Measurements from ENCODE around the gene SMC4.
"Not testable (repeated sequence)": the region's sequence is repeated elsewhere in the genome, so short reads cannot be mapped to it uniquely, and the experiment has no call there.

Gene SMC4
- 91.0 to 198 (median 100) reads per million in 3 experiments for total RNA-seq

GRCh38 chr3:160399125-160400029 lies at the start of gene SMC4, which contains the start of gene IFT80:
Gene SMC4, plus strand, starts transcription at chr3:160399650. Its CDS starts 1,177 bp downstream, at chr3:160400827.
Gene IFT80, minus strand, starts transcription at chr3:160399225. Its CDS starts 14,625 bp downstream, at chr3:160384600.
- peak; percentile 96 for DNase-seq

DNA sequence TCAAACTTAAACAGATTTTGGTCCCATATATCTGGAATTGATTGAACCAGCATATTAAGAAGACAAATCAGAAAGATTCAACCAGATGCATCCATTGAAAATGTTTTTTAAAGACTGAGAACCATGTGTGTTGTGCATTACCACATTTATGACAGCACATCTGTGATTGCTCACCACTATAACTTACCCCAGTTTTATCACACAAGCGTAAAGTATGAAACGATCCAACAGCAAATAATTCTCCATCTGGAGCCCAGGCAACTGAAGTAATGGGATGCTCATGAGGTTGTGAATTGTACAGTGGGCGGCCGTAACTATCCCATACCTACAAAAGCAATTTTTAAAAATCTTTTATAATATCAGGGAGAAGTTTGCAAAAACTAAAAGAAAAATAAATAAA lies 43.6 kb upstream of the SMC4 start:
- DNase-seq: no peak

DNA sequence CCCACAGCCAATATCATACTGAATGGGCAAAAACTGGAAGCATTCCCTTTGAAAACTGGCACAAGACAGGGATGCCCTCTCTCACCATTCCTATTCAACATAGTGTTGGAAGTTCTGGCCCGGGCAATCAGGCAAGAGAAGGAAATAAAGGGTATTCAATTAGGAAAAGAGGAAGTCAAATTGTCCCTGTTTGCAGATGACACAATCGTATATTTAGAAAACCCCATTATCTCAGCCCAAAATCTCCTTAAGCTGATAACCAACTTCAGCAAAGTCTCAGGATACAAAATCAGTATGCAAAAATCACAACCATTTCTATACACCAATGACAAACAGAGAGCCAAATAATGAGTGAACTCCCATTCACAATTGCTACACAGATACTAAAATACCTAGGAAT lies 36.6 kb upstream of the SMC4 start:
- DNase-seq: not testable (repeated sequence)

GRCh38 chr3:160365869-160366522 lies 33.5 kb upstream of the SMC4 start:
- DNase-seq: no peak

DNA sequence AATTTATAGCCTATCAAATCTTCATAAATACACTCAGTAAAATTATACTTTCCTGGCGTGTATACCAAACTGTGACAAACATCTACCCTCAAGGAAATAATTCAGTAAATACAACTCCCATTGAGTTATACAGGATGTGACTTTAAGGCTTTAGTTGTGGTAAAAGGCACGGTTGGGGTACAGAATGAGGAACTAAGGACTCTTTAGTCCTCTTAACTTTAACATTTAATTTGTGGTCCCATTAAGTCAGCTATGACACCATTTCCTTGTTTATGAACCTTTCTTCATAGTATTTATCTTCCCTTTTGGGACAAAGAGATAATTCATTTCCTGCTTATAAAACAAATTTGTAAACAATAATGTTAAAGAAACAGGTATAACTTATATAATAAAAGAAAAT lies 30.6 kb upstream of the SMC4 start:
- DNase-seq: peak; percentile 28

GRCh38 chr3:160369784-160370183 lies 29.7 kb upstream of the SMC4 start:
- DNase-seq: peak; percentile 29

GRCh38 chr3:160370987-160371857 lies 28.2 kb upstream of the SMC4 start:
- no peak for DNase-seq

GRCh38 chr3:160372780-160373179 lies 26.7 kb upstream of the SMC4 start:
- DNase-seq: no peak

GRCh38 chr3:160373655-160374054 lies 25.8 kb upstream of the SMC4 start:
- DNase-seq: no peak

- DNase-seq: no peak
Observed at GRCh38 chr3:160374472-160374871, 25.0 kb upstream of the SMC4 start.

DNA sequence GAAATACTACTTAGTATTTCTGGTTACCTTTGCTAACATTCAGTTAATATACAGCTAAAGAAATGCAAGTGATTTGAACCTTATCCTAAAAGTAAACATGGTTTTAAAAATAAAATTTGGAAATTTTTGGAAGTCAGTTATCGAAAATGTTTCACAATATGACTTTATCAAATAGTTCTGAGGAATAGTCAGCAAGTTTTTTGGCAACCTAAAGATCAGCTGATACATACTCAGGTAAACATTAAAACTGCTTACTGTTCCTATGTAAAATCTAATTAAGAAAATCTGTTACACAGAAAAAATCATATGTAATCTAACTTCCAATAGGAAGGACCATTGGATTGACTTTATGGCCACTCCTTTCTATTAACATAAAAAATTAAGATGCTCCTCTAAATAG lies 24.5 kb upstream of the SMC4 start:
- no peak for DNase-seq

GRCh38 chr3:160376681-160377080 lies 22.8 kb upstream of the SMC4 start:
- no peak for DNase-seq

DNA sequence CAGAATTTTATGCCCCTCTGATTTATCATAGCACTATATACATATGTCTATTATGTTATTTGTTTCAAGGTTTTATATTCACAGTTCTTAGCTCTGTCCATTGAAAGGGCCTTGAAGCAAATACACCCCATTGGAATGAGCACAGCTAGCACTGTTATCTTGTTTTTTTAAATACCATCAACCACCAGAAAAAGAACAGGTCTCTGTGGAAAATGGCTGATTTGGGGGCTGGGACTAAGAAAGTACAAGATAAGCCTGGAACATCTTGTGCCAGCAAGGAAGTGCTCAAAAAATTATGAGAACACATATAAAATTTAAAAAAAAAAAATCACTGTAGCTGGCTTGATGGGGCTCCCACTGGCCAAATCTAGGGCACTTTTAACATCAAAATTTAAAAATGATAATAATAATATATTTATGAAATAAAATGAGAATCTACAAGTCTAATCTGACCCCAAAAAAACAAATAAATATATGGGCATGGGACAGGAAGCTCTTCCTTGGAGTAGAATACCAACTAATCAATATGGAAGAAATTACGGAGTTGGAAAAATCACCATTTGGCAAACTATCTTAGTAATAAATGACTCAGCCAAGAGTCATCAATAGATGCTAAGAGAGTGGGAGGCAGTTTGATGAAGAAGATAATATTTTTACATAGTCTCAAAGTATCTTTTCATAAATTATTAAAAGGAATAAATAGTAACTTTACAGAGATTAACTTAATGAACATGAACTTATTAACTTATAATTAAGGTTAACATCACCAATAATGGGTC lies 20.9 kb upstream of the SMC4 start:
- no peak for DNase-seq

DNA sequence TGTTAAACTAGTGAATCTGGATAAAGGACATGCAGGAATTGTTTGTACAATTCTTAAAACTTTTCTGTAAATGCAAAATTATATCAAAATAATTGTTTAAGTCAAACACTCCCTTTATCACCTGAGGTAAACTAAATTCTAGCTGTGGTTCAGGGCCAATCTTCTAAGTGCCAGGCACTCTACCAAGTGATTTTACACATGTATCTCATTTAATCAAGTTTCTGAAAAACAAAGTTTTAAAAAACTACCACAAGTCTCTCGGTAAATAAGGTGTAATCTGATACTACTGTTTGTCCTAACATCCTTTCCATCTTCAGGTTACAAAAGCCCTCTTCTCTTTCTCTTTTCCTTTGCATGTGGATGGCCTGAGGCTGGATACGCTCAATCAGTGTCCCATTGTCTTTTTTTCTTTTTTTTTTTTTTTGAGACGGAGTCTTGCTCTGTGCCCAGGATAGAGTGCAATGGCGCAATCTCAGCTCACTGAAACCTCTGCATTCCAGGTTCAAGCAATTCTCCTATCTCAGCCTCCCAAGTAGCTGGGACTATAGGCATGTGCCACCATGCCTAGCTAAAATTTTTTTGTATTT lies 19.7 kb upstream of the SMC4 start:
- no peak for DNase-seq

- no peak for DNase-seq
Observed at GRCh38 chr3:160381470-160381869, 18.0 kb upstream of the SMC4 start.

DNA sequence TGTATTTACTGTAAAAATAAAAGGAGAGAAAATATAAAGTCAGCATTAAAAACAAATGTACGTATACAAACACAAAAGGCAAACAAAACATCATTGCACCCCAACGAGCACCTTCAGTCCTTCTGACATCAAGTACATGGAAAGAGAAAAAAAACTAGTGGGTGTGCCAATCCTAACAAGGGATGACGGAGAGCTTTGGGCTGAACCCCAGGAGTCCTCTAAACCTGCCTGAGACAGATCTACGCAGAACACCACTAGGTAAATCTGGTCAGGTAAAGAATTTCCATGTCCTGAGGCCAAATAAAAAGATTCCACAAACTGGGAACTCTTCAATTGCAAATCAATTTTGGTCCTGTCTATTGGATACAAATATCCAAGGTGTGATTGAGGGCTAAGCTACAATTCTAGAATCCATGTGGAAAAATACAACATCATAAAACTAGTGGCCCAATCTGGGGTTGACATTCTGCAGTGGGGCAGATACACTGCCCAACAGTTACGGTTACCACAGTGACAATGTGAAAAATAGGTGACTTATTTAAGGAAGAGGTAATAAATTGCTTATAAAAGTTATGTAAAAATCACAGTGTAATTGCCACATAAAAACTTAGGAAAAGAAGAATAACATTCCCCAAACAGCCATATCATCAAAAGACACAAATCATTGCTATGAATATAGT lies 14.7 kb upstream of the SMC4 start:
- no peak for DNase-seq

GRCh38 chr3:160390565-160391138 lies 8.8 kb upstream of the SMC4 start:
- no peak for DNase-seq

DNA sequence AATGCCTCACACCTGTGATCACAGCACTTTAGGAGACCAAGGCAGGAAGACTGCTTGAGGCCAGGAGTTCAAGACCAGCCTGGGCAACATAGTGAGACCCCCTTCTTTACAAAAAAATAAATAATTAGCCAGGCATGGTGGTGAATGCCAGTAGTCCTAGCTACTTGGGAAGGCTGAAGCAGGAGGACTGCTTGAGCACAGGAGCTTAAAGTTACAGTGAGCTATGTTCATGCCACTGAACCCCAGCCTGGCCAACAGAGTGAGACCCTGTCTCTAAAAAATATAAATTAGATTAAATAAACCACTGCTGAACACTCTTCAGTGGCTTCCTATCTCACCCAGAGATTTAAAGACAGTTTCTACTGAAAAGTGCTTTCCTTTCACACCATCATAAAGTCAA lies 6.7 kb upstream of the SMC4 start:
- no peak for DNase-seq

GRCh38 chr3:160393346-160394008 lies 6.0 kb upstream of the SMC4 start:
- DNase-seq: no peak

DNA sequence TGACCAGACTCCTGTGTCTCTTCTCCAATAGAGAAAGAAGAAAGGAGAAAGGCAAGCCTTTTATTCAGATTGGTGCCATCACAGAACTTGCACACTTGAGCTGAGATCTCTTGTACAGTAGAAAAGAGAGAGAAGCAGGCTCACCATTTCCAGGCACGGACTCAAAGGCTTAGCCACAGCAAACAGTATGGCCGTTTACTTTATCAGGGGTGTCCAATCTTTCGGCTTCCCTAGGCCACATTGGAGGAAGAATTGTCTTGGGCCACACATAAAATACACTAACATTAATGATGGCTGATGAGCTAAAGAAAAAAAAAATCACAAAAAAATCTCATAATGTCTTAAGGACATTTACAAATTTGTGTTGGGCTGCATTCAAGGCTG lies 5.4 kb upstream of the SMC4 start:
- no peak for DNase-seq
